Measurements from ENCODE around the gene PNMT. TPM values are rescaled to one million over a fixed set of nuclear protein-coding genes. Genes with fewer than 3 reads are reported as not detected.

PNMT gene
- total and polyA plus RNA-seq, 2 of the 4 experiments (the other 2 are of a cell fraction) = not detected

- no peak overlapping the region for H3K18ac ChIP-seq (ENCODE audit: low read depth, low read length)
- no peaks in the 10 kb centered on the region for H3K27me3 ChIP-seq (ENCODE audit: control insufficient read depth, insufficient read depth, low read length)
- H3K4me1 ChIP-seq (ENCODE audit: control insufficient read depth, insufficient read depth, low read length) = no peaks in the 10 kb centered on the region
- ChIA-PET POLR2A (ENCODE audit: unreplicated experiment) (no interaction called here), CTCF (no interaction called here)
- peaks cover 58% of the 10 kb centered on the region for H3K36me3 ChIP-seq (ENCODE audit: control insufficient read depth, insufficient read depth, low read length)
- H2BK20ac ChIP-seq (ENCODE audit: low read depth, low read length) = no peak overlapping the region
- no peak overlapping the region for H3K4ac ChIP-seq (ENCODE audit: low read depth, low read length)
- no peak overlapping the region for H3K4me2 ChIP-seq (ENCODE audit: low read depth, low read length)
- no peak overlapping the region for H4K91ac ChIP-seq (ENCODE audit: insufficient read depth, low read depth, low read length)
- no peak overlapping the region for H4K5ac ChIP-seq (ENCODE audit: low read depth, low read length)
- peaks cover 0 to 5% of the 10 kb centered on the region in 2 experiments; a peak in 2 of 4 replicates for H3K79me1 ChIP-seq (ENCODE audit: low read depth in 1 of 2, low read length in 2 of 2)
- WGBS, 2 experiments (ENCODE audit: extremely low coverage in 2 of 2, insufficient read length in 1 of 2) = no CpG with 5 or more reads among the region's 4 CpGs
- H2AK5ac ChIP-seq (ENCODE audit: low read depth, low read length) = no peak overlapping the region
- H3K9me3 ChIP-seq (ENCODE audit: control insufficient read depth, insufficient read depth, low read length) = no peaks in the 10 kb centered on the region
- no peak for TF ChIP-seq MAFK (IDR thresholded peaks at IDR 0.05; ENCODE audit: low read depth, low read length)
- TF ChIP-seq RAD21 (IDR thresholded peaks at IDR 0.05; ENCODE audit: low read length) = no peak
- TF ChIP-seq NFE2L2 (IDR thresholded peaks at IDR 0.05; ENCODE audit: low read depth, low read length) = no peak
- no peak for TF ChIP-seq SMC3 (IDR thresholded peaks at IDR 0.05; ENCODE audit: low read depth, low read length)
- TF ChIP-seq BHLHE40 (IDR thresholded peaks at IDR 0.05; ENCODE audit: low read depth, low read length) = no peak
- no peak for TF ChIP-seq FOS (IDR thresholded peaks at IDR 0.05; ENCODE audit: low read depth, low read length)
- no peak for TF ChIP-seq MXI1 (IDR thresholded peaks at IDR 0.05; ENCODE audit: borderline replicate concordance, low read depth, low read length)
- no peak for TF ChIP-seq RFX5 (IDR thresholded peaks at IDR 0.05; ENCODE audit: low read depth, low read length)
- no peak for TF ChIP-seq CHD1 (IDR thresholded peaks at IDR 0.05; ENCODE audit: low read depth, low read length)
- TF ChIP-seq USF2 (IDR thresholded peaks at IDR 0.05; ENCODE audit: low read depth, low read length) = no peak
- no peak for TF ChIP-seq ELK1 (IDR thresholded peaks at IDR 0.05; ENCODE audit: borderline replicate concordance, low read depth, low read length)
- TF ChIP-seq MAZ (IDR thresholded peaks at IDR 0.05; ENCODE audit: borderline replicate concordance, low read depth, low read length) = no peak
- TF ChIP-seq CTCF (conservative IDR thresholded peaks at IDR 0.05; ENCODE audit: low read depth, low read length) = no peak
- TF ChIP-seq POLR2A (IDR thresholded peaks at IDR 0.05; ENCODE audit: low read depth, low read length) = no peak
- TF ChIP-seq RCOR1 (IDR thresholded peaks at IDR 0.05; ENCODE audit: insufficient replicate concordance, low read length) = no peak
- no peak for TF ChIP-seq CEBPB (IDR thresholded peaks at IDR 0.05; ENCODE audit: low read depth, low read length)
- H3K4me3 ChIP-seq (ENCODE audit: insufficient read depth, low read depth, low read length) = no peak overlapping the region
- H2BK15ac ChIP-seq (ENCODE audit: low read depth, low read length) = no peak overlapping the region
- in situ Hi-C loops (cut with MboI; ENCODE audit: low sequenced_read_pairs) (no loop called here), dilution Hi-C loops (cut with HindIII; ENCODE audit: low sequenced_read_pairs, unreplicated experiment) (no loop called here), intact Hi-C loops (cut with micrococcal nuclease) (no loop called here)
- no TSS peak for BruUV-seq (replicated peaks)
- ATAC-seq (ENCODE audit: low read depth) = no peak
- H3K14ac ChIP-seq (replicated peaks; ENCODE audit: low read depth, low read length) = no peak overlapping the region
- no peak overlapping the region for H3K27ac ChIP-seq (ENCODE audit: insufficient read depth, low read length)
- H4K20me1 ChIP-seq (ENCODE audit: insufficient read depth, low read length) = no peaks in the 10 kb centered on the region
- no peak overlapping the region for H2BK5ac ChIP-seq (ENCODE audit: low read depth, low read length, poor library complexity, severe bottlenecking)
- H4K8ac ChIP-seq (ENCODE audit: low read depth in 2 of 2, low read length in 2 of 2) = no peak overlapping the region
- no peak overlapping the region for H2AK9ac ChIP-seq (replicated peaks; ENCODE audit: low read depth, low read length, poor library complexity)
- DNase-seq = no peak
- H3K9me1 ChIP-seq (ENCODE audit: insufficient read depth, low read length) = no peaks in the 10 kb centered on the region
- H2BK120ac ChIP-seq (ENCODE audit: low read depth, low read length) = no peak overlapping the region
- H3K56ac ChIP-seq (ENCODE audit: extremely low read depth, insufficient read depth, low read length) = no peak overlapping the region
- no peak overlapping the region for H3K9ac ChIP-seq (ENCODE audit: low read depth, low read length)
- no peak overlapping the region for H3K23ac ChIP-seq (ENCODE audit: low read depth, low read length)
- no peak overlapping the region for H2AFZ ChIP-seq (replicated peaks; ENCODE audit: low read length, poor library complexity)
These were observed 46.0 kb downstream of the PNMT start for GRCh38 chr17:39714234-39714633.

Data from IMR-90 (cell line).